HG03095 (cell line): ENCODE results near the gene EEFSEC.

Experiments used
- ATAC-seq: cut with Tn5 transposase; IDR thresholded peaks from one replicate; pipeline ENCODE4 v1.9.1; 2021; ENCODE audit warnings: moderate library complexity; ENCODE audit not compliant: unreplicated experiment

Gene EEFSEC

GRCh38 chr3:128362026-128362965, 209.0 kb downstream of the EEFSEC start:
- no peak for ATAC-seq

GRCh38 chr3:128364291-128364690, 211.0 kb downstream of the EEFSEC start:
- ATAC-seq, result no peak

DNA sequence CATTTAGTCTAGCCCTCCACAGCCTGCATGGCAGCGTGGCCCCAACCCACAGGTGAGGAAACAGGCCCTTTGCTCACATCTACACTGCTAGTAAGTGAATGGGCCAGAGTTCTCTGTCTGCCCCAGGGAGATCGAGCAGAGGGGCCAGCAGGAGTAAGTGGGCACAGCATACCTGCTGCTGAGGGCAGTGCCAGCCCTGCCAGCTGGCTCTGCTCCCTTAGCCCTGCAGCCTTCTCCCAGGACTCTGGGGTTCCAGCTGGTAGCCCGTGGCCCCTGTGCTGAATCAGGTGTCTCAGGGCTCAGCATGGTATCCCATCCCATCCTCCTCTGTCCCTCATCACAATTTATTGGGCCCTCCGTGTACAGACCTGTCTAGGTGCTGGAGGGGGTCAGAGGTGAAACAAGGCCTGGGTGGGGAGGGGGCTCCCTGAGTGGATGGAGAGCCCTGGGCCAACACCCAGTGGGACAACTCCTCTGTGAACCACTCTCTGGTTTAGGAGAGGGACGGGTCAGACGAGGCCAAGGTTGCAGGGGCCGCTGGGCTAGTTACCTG, 211.6 kb downstream of the EEFSEC start:
- ATAC-seq, result no peak

GRCh38 chr3:128366136-128366535, 212.9 kb downstream of the EEFSEC start:
- no peak for ATAC-seq

DNA sequence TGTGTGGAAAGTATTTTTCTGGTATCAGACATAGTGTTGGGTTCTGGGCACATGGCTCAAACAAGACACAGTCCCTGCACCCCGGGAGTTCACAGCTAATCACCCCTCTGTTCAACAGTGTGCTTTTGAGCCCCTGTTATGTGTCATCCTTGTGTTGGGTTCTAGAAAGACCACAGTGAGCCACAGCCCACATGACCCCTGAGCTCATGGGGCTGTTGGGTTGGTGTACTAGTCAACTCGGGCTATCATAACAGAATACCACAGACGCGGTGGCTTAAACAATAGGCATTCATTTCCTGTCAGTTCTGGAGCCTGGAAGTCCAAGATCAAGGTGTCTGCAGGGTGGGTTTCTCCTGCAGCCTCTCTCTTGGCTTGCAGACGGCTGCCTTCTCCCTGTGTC, 213.4 kb downstream of the EEFSEC start:
- no peak for ATAC-seq

GRCh38 chr3:128367221-128367620, 213.9 kb downstream of the EEFSEC start:
- ATAC-seq, result no peak

- ATAC-seq, result no peak
Observed at GRCh38 chr3:128367761-128368160, 214.5 kb downstream of the EEFSEC start.

DNA sequence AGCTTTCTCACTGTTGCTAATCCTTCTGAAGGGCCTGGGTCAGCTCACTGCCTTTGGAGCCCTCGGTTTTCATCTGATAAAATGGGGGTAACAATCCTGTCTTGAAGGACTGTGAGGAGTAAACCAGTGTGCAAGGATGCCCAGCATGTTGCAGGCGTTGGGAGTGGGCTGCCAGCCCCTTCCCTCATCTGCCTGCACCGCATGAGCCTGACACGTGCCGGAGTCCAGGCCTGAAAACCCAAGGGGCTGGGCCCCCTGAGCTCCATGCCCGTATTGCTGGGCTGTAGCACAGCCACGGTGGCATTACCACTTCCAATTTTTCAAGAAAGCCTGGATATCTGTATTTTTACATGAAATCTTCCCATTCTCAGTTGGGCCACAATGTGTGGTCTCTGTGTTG, 215.3 kb downstream of the EEFSEC start:
- ATAC-seq, result no peak

GRCh38 chr3:128369121-128369703, 215.9 kb downstream of the EEFSEC start:
- no peak for ATAC-seq

GRCh38 chr3:128369881-128370642, 216.8 kb downstream of the EEFSEC start:
- no peak for ATAC-seq

GRCh38 chr3:128372281-128372680, 219.0 kb downstream of the EEFSEC start:
- no peak for ATAC-seq

DNA sequence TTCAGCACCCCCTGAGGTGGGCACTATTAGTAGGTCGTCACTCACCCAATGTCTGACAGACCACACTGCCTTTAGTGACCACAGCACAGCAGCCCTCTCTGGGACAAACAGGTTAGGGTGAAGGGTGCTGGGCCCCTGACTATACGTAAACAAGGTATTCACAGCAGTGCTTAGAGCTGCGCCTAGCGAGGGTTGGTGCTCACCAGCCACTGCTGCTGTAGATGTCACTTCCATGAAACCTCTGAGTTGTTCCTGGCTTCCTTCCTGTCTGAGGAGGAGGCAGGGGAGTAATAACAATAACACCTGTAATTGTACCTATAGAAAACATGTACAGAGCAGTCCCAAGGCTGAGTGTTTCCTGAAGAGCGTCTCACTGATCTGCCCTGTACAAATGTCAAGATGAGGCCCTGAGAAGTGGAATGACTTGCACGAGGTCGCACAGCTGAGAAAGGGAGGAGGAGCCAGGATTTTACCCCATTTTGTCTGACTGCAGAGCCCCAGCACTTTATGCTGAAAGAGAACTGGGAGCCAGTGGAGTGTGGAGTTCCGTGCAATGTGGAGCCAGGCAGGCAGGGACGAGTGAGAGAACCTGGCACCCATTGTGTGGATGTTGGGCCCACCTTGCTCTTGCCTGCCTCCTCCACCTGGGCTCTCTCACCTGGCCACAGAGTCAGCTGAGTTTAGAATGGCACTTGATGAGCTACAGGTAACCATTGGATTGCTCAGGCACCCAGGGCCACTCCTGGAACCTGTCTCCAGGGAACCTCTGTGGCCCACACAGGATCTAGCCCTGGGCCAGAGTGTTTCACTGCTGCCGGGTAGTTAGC, 219.6 kb downstream of the EEFSEC start:
- ATAC-seq, result no peak

- ATAC-seq, result no peak
Observed at GRCh38 chr3:128374746-128375445, 221.6 kb downstream of the EEFSEC start.

DNA sequence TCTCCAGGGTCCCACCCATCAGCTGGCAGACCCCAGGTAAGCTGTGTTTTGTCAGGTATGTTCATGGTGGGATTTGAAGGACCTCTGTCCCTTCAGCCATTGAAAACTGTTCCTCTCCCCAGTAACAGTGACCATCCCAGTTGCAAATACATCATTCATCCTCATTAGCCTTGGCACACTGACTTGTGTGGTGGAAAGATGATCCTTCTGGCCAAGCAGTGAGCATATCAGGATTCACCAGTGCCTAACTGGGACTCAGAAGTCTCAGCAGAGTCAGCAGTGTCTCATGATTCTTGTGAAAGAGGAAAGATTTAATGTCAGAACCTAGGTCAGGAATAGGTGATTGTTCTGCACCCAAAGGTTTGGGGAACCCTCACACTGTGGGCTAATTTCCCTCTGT, 223.2 kb downstream of the EEFSEC start:
- ATAC-seq, result no peak

- ATAC-seq, result no peak
Observed at GRCh38 chr3:128378631-128379347, 225.5 kb downstream of the EEFSEC start.

- ATAC-seq, result no peak
Observed at GRCh38 chr3:128379367-128380160, 226.3 kb downstream of the EEFSEC start.

DNA sequence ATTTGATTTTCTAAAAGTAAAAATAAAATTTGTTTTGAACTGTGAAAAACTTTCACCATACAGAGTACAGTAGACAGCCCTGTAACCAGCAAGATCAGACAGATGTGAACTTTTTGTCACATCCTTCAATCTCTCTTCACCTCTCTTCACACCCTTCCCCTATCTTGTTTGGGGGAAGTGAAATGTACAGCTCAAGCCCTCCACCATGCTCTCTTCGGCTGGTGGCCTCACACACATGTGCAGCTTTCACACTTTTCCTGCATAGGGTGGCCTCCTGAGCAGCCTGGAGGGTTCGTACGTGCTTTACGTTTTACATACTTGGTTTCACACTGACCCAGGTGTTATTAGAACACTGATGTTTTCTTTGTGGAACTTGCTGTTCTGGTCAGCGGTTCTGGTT, 227.0 kb downstream of the EEFSEC start:
- no peak for ATAC-seq

DNA sequence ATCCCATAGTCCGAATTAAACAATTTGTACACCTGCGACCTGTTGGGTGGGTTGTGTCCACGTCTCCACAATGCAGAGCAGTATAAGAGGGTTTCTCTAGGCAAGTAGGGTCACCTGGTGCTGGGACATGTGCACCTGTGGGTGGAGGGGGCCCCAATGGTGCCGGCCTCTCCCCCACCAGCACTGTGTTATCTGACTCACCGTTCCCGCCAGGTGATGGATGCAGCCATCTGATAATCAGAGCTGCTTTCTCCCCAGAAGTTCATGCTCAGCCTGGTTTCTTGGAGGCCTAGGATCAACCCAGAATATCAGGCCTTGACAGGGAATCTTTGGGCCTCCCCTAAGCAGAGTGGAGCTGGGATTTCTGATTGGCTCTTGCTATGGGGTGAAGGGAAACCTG, 227.4 kb downstream of the EEFSEC start:
- no peak for ATAC-seq
